ENCODE measurements around the gene LIMCH1. TPM values are rescaled to one million over a fixed set of nuclear protein-coding genes. Genes with fewer than 3 reads are reported as not detected.

LIMCH1 gene
- total and polyA plus RNA-seq, 2 of the 8 experiments (the other 6 are each of a cell fraction or from before 2014, with no cell fraction given) = 2.7 to 3.0 TPM

GRCh38 chr4:41727861-41728572 lies 190.1 kb downstream of the LIMCH1 start (continued):
- TF ChIP-seq RNF2 (IDR thresholded peaks at IDR 0.05; ENCODE audit: borderline replicate concordance, low read depth, low read length, missing control alignments, poor library complexity, severe bottlenecking) = no peak
- no peak for TF ChIP-seq POU5F1 (IDR thresholded peaks at IDR 0.05; ENCODE audit: low read depth, low read length)
- TF ChIP-seq CBX8 (IDR thresholded peaks at IDR 0.05; ENCODE audit: borderline replicate concordance, low read depth, low read length) = no peak
- no peak for TF ChIP-seq SP2 (IDR thresholded peaks at IDR 0.05; ENCODE audit: low read length)
- no peak for TF ChIP-seq GABPA (IDR thresholded peaks at IDR 0.05; ENCODE audit: borderline replicate concordance, insufficient read depth, low read length)
